ENCODE measurements around the gene TMEM191C.

- TF ChIP-seq, protein P1, sequence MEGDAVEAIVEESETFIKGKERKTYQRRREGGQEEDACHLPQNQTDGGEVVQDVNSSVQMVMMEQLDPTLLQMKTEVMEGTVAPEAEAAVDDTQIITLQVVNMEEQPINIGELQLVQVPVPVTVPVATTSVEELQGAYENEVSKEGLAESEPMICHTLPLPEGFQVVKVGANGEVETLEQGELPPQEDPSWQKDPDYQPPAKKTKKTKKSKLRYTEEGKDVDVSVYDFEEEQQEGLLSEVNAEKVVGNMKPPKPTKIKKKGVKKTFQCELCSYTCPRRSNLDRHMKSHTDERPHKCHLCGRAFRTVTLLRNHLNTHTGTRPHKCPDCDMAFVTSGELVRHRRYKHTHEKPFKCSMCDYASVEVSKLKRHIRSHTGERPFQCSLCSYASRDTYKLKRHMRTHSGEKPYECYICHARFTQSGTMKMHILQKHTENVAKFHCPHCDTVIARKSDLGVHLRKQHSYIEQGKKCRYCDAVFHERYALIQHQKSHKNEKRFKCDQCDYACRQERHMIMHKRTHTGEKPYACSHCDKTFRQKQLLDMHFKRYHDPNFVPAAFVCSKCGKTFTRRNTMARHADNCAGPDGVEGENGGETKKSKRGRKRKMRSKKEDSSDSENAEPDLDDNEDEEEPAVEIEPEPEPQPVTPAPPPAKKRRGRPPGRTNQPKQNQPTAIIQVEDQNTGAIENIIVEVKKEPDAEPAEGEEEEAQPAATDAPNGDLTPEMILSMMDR (IDR thresholded peaks at IDR 0.05) = no peak
- TF ChIP-seq POLR2A (IDR thresholded peaks at IDR 0.05) = no peak
These were observed 21.6 kb upstream of the TMEM191C start for GRCh38 chr22:21445437-21446127.
